OCI-LY3 (cell line): ENCODE results near the gene TTLL11.

Experiments used
- EZH2phosphoT487 ChIP-seq: fragments of 200-600 bp; shearing (Covaris generic); IDR thresholded peaks from 2 replicates; pipeline ENCODE4 v1.6.1; 2018; ENCODE audit warnings: antibody characterized with exemption, mixed run types, low read depth
- TF ChIP-seq, protein P1 (sequence below): fragments of 200-600, 300-600 bp; sonication (generic); IDR thresholded peaks from 2 replicates; pipeline ENCODE4 v1.5.1; 2014; ENCODE audit warnings: antibody characterized with exemption, low read length, low read depth

DNA sequence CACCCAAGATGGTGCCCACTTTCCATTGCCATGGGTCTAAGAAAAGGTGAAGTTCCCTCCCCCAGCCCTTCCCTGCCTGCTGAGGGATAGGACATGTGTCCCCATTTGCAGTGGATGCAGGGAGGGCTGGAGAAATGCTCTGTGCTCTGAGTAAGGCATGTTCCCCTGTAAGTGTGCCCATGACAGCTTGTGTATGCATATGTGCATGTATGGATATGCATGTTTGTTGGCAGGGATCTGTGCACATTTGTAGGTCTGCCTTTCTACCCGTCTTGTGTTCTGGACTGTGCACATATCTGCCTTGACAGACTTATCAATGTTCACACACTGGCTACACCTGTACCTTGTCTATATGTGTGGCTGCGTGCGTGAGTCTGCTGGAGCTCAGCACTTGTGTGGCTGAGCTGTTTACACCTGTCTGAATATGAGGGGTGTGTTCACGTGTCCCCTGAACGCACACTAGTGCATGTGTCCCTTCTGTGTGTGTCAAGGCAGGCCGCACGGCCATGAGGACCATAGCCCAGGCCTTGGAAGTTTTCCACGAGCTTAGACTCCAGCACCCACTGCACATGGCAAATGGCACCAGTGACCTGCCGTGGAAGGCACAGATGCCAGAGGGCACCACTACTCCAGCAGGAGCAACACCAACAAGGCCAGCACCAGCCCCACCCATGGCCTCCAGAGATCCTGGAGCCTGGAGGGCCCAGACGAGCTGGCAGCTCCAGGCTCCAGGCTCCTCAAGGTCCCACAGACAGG lies 27.4 kb upstream of the TTLL11 start:
- TF ChIP-seq, protein P1, sequence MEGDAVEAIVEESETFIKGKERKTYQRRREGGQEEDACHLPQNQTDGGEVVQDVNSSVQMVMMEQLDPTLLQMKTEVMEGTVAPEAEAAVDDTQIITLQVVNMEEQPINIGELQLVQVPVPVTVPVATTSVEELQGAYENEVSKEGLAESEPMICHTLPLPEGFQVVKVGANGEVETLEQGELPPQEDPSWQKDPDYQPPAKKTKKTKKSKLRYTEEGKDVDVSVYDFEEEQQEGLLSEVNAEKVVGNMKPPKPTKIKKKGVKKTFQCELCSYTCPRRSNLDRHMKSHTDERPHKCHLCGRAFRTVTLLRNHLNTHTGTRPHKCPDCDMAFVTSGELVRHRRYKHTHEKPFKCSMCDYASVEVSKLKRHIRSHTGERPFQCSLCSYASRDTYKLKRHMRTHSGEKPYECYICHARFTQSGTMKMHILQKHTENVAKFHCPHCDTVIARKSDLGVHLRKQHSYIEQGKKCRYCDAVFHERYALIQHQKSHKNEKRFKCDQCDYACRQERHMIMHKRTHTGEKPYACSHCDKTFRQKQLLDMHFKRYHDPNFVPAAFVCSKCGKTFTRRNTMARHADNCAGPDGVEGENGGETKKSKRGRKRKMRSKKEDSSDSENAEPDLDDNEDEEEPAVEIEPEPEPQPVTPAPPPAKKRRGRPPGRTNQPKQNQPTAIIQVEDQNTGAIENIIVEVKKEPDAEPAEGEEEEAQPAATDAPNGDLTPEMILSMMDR = no peak
- no peak for TF ChIP-seq EZH2phosphoT487
